ENCODE data around the gene CDK6.

Gene CDK6

DNA sequence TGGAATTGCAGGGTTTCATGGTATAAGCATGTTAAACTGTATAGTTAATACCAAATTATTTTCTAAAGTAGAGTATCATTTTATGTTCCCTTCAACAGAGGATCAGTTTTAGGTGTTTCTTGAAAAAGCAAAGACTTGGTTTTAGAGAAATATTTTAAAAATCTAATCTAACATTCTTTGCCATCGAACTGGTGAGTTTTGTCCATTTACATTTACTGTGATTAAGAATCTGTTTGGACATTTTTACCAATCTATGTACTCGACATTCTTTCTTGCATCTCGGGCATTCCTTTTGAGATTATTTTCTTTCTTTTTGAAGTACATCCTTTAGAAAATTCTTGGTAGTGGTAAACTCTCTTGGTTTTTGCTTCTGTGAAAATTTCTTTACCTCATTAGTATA lies 131.5 kb downstream of the CDK6 start:
- no peak for DNase-seq

- DNase-seq = no peak
Observed at GRCh38 chr7:92702535-92702934, 133.8 kb downstream of the CDK6 start.

GRCh38 chr7:92699966-92700514 lies 136.3 kb downstream of the CDK6 start:
- no peak for DNase-seq

DNA sequence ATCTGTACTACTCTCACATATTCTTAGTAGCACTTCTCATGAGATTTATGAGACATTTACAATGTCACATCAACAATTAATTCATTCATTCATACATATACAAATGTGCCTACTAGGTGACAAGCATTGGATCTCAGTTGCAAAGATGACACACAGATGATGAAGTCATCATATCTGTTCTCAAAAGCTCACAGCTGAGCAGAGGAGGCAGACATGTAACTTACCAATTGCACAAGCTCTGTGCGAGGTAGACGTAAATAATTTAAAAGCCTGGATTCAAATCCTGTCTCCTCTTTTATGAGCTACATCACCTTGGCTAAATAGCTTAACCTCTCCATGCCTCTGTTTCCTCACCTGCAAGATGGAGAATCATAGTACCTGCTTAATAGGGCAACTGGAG lies 136.8 kb downstream of the CDK6 start:
- DNase-seq = no peak

- DNase-seq = no peak
Observed at GRCh38 chr7:92698237-92698841, 138.0 kb downstream of the CDK6 start.

DNA sequence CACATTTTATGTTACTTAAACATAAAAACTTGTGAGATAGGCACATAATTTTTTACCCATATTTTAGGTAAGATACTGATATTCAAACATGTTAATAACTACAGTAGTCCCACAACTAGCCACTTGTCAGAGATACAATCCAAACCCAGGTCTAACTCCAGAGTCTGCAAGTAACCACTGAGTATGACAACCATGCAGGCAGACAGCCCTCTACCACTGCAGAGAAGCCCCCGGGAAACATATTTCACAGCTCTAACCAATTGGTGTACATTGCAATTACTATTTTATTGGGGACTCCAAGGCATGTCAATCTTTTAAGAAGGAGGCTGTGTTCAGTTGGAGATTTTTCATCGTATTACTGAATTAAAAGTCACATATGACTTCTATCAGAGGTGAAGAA lies 139.0 kb downstream of the CDK6 start:
- no peak for DNase-seq

GRCh38 chr7:92697012-92697411 lies 139.4 kb downstream of the CDK6 start:
- no peak for DNase-seq

DNA sequence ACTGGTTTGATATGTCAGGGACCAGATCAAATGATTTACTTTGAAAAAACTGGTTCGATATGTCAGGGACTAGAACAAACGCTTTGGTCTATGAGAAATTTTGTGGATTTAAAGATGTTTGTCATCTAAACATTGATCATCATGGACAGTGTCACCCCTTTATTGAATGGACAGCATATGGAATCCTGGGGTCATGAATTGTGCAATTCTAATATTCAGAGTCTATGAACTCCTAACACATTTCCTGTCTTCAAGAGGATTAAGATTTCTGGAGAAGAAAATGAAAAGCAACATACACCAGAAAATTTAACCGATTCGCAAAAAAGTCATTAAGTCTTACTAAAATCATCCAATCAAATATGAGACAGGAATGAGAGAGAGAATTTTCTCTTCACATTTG lies 139.8 kb downstream of the CDK6 start:
- no peak for DNase-seq

DNA sequence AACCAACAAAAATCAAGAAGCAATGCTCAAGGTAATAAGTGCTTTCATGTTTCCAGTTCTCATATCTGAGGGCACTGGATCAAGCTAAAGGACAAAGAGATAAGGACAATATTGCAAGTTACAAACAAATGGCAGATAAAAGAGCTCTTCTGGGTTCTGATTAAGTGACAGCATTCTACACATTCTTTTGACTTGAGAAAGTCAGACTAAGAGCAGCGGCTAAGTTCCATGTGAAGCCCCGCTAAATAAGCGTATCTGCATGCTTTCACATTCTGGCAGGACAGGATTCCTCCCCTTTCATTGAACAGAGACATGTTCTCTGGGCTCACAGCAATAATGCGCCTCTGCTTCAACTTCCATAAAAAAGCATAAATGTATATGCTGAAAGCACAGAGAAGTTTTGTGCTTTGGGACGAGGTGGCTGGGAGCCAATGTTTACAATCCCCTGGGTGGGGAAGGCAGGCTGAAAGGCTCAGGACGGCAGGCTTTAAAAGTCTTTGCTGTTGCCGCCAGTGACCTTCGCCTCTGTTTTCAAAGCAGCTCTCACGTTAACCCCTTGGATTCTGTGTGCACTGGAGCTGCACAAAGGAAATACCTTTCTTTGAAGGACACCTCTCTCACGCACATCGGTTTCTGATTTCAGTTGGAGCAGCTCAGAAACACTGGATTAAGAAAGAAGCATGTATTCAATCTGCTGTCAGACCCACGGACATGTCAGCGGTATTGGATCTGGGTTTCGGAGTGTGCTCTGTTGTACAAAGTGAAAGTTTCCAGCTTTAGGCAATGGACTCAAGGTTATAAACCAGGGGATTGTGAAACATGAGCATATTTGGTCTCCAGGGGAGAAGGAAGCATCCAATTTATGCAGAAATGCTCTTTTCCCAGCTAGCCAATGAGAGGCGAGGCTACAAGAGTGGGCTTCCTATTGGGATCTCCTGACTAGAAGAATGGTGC lies 140.8 kb downstream of the CDK6 start:
- DNase-seq = no peak

GRCh38 chr7:92694211-92694610 lies 142.2 kb downstream of the CDK6 start:
- DNase-seq = no peak

DNA sequence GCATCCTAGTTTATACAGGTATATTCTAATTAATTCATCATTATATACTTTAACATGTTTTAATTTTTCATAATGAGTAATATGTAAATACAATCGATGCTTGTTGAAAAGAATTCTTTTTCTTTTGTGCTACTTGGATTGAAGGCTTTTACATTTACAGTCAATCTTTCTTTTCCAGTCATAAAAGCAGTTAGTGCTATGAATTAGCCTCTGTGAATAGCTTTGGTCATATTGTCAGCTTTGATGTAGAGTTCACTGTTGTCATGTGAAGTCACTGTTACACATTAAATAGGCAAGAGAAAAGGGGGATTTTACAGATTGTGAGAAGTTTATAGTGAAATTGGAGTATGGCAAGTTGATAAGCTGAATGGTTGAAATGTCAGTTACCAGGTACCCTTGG lies 142.9 kb downstream of the CDK6 start:
- no peak for DNase-seq

- no peak for DNase-seq
Observed at GRCh38 chr7:92691578-92691977, 144.8 kb downstream of the CDK6 start.

- no peak for DNase-seq
Observed at GRCh38 chr7:92685136-92686042, 151.0 kb downstream of the CDK6 start.

DNA sequence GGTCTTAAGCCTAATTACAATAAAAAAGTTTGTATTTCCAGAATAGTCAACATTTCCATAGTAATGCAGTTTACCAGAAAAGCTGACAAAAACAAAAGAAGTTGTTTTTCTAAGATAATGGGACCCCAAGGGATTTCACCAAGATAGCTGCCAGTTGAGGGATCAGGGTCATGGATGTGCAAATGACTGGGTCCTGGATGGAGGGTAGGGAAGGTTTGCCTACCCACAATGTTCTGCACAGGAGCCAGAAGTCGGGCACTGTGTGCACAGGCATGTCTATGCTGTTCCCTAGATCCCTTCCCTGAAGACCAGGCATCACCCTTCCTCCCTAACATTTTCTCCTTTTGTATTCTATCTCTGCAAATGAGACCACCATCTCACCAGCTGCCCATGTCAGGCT lies 152.1 kb downstream of the CDK6 start:
- no peak for DNase-seq

DNA sequence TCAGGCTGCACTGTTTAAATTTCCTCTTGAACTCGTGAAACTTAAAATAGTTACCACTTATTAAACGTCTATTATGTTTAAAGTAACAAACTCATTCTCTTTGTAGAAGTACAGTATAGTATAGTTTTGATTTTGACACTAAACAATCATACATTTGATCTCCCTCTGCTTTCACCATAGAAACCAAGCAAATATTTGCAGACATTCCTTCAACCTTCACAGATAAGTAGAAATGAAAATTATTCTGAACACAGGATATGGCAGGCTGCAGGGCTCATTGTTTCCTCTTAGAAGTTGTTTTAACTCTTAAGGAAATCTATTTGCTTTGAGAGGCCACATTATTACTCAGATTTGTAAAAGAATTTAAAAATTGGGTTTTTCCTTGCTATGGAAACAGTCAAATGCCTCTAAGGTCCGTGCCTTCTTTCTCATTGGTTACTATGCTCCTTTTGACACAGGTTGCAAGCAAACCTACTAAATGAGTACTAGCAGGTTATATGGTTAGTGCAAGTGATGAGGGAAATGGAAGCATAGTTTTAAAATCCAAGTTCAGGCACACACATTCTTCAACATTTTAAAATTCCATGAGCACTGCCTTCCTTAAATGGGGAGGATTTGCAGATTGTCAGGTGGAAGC lies 153.4 kb downstream of the CDK6 start:
- no peak for DNase-seq

DNA sequence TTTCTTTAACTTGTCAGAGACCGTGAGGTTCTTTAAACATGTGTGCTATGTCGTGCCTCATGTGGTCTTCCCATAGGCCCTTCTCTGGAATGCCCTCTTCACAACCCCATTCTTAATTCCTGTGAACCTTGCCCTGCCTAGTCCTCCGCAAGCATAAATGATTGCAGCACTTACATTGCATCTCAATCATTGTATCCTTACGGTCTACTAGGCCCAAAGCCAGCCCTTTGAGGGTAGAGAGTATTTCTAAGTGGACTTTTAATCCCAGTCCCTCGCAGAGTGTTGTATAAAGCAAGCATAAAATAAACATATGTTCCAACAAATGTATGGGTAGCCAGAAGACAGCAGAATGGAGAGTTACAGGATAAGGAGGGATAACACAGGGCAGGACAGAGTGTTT lies 154.0 kb downstream of the CDK6 start:
- DNase-seq = no peak

DNA sequence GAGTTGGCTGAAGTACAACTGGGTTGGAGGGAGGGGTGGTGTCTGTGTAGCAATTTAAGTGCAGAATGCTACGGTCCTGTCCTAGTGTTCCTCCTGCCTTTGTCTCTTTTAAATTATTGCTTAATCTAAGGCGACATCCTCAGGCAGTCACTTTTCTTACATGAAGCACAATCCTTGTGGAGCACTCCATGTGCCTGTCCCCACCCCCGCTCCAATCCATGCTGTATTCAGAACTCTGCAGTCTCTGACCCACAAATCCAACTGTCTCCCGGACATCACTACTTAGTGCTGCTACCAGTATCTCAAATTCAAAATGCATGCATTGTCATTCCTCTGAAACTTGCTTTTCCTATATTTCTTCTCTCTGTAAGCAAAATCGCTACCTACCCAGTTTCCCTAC lies 154.7 kb downstream of the CDK6 start:
- DNase-seq = no peak

DNA sequence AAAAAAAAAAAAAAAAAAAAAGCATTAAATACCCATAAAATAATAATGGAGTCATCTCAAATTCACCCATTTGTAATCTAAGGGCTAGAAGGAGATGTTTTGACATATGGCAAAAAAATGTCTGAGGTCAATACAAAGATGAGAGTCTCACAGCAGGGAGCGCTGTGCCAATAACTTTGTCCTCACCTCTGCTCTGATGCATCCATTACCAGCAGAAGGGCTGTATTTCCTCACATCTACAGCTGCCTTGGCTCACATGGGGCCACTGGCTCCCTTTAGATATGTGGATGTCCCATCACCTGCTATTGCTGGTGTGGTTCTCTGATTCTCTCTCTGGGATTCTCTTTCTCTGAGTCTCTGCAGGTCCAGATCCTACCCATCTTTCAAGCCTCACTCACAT lies 155.9 kb downstream of the CDK6 start:
- no peak for DNase-seq

- no peak for DNase-seq
Observed at GRCh38 chr7:92678291-92678920, 158.0 kb downstream of the CDK6 start.

DNA sequence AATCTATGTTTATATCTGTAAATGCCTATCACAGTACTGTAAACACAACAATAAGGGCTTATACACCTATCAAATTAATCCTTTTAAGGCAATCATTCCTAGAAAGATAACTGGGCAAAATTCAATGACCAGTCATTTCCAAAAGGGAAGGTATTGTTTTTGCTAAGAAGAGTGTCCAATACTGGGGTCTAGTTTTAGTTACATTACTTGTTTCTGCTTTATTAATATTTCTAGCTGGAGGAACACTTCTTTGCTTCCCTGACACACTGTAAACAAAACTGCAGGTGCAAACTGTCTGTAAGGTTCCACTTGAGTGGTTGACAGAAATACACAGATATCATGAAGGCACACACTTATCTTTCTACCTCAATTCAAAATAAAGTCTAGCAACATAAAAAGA lies 162.0 kb downstream of the CDK6 start:
- DNase-seq = peak in 1 of 2 experiments; percentile 41

DNA sequence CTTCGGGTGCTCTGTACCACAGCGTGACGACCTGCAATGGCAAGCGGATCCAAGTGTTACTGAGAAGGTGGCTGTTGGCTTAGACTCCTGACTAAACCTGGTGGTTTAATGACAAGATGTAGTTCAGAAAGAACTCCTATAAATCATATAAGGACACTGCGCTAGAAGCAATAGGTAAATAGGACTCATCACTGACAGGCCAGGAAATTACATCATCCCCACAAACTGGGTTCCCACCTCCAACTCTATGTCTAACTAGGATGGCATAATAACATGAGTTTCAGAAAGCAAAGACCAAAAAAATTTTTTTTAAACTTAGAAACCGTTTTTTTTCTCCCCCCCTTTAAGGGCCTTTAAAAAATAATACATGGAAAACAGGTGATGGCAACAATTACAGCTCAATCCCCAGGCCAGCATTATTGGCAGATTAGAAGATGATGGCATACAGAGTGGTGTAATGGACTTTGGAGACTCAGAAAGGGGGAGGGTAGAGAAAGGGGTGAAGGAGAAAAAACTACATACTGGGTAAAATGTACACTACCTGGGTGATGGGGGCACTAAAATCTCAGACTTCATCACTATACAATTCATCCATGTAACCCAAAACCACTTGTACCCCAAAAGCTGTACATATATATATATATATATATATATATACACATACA lies 164.7 kb downstream of the CDK6 start:
- DNase-seq = no peak
